ENCODE measurements around the gene CFAP46.

CFAP46 gene

DNA sequence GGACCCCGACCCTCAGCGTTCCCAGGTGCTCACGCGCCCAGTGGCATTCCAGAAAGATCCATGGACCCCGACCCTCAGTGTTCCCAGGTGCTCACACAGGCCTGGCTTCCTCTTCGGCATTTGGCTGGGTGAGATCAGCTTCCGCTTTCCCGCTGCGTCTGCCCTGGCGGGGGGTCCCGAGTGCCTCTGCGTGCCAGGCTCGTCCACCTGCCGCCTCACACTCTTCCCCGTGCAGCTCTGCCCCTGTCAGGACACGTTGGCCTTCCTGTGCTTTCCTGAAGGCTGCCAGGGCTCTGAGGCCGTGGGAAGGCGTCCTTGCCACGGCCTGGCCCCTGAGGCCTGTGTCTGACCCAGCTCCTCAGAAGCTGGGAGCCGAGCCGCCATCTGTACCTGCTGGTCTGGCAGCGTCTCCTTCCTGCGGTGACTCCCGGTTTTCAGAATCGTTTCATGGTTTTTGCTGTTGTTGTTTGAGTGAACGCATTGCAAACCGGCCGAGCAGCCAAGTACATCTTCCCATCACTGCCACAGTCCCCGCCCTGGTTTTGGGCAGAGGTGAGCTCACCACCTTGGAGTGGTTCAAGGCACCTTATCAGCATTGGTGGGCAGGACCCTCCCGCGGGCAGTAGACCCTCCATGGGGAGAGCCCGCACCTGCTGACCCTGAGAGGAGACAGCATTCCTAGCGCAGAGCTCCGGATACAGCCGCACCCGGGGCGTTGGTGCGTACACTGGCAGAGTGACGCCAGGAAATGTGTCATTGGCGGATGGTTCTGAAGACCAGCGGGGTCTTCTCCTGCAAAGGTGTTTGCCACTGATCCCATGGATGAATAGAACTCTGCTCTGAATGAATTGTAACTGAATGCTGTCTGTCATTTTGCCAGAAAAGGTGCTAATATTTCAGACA lies 173.8 kb downstream of the CFAP46 start:
- POLR2A ChIA-PET (ENCODE audit: low non-redundant PET) = no interaction called here
- TF ChIP-seq, protein P1, sequence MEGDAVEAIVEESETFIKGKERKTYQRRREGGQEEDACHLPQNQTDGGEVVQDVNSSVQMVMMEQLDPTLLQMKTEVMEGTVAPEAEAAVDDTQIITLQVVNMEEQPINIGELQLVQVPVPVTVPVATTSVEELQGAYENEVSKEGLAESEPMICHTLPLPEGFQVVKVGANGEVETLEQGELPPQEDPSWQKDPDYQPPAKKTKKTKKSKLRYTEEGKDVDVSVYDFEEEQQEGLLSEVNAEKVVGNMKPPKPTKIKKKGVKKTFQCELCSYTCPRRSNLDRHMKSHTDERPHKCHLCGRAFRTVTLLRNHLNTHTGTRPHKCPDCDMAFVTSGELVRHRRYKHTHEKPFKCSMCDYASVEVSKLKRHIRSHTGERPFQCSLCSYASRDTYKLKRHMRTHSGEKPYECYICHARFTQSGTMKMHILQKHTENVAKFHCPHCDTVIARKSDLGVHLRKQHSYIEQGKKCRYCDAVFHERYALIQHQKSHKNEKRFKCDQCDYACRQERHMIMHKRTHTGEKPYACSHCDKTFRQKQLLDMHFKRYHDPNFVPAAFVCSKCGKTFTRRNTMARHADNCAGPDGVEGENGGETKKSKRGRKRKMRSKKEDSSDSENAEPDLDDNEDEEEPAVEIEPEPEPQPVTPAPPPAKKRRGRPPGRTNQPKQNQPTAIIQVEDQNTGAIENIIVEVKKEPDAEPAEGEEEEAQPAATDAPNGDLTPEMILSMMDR (conservative IDR thresholded peaks at IDR 0.05; ENCODE audit: low read depth) = no peak

DNA sequence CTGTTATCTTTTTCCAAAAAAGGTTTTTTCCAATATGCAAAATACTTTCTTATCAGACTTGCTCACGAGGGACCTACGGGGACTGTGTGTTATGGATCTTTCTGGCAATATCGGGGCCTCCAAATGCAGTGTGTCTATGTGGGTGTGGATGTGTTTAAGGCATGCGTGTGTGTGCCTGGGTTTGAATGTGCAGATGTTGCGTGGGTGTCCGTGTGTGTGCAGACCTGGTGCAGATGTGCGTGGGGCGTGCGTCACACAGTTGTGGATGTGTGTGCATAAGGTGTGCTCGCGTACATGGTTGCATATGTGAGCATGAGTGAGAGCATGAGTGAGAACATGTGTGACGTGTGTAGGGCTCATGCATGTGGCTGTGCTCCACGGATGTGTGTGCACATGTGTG lies 176.1 kb downstream of the CFAP46 start:
- POLR2A ChIA-PET (ENCODE audit: low non-redundant PET) = no interaction called here
- no peak overlapping the region for H3K27ac ChIP-seq
- DNase-seq (ENCODE audit: low spot score) = no peak
- TF ChIP-seq, protein P1 (conservative IDR thresholded peaks at IDR 0.05; ENCODE audit: low read depth) = no peak
- CTCF ChIA-PET = no interaction called here

More for the DNA sequence above, 173.8 kb downstream of the CFAP46 start:
- CTCF ChIA-PET = interaction anchor here (1.0 kb wide), 1 partner anchor 15 kb away, joined by 3 read pairs; no protein-coding TSS in a partner anchor
- no peak for DNase-seq (ENCODE audit: low spot score)
- no peak overlapping the region for H3K27ac ChIP-seq

DNA sequence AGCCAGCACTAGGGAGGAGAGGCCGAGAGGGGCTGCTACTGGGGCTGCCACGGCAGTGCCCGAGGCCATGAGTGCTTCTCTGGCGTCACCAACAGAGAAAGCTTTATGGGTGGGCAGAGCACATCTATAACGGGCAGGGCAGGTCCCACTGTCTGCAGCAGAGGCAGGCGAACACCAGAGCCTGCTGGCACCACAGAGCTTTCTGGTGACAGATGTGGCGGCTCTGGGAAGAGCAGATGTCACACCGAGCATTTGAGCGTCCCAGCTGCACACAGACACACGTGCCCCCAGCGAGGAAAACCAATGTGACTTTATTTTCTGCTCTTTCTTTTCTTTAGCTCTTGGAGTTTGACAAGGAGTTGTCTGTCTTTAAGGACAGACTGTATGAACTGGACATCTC lies 176.9 kb downstream of the CFAP46 start:
- POLR2A ChIA-PET (ENCODE audit: low non-redundant PET) = no interaction called here
- H3K27ac ChIP-seq = no peak overlapping the region
- DNase-seq (ENCODE audit: low spot score) = no peak
- TF ChIP-seq, protein P1 (conservative IDR thresholded peaks at IDR 0.05; ENCODE audit: low read depth) = no peak
- CTCF ChIA-PET = interaction anchor here (0.6 to 1.0 kb wide), 2 partner anchors 81 to 111 kb away, joined by 3 to 4 read pairs; no protein-coding TSS in a partner anchor

DNA sequence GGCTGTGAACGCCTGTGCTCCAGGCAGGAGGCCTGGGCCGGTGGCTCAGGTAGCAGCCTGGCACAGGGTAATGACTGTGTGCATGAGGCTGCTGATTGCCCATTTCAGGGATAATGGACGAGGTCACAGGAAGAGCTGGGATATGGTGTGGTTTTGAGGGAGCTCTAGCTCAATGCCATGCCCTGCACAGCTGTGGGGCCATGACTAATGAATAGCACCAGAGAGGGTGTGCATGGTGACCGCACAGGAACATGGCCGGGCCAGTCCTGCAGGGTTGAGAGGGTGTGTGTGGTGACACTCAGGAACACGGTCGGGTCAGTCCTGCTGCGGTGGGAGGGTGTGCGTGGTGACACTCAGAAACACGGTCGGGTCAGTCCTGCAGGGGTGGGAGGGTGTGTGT lies 178.3 kb downstream of the CFAP46 start:
- CTCF ChIA-PET = interaction anchor here (0.6 kb wide), 1 partner anchor 176 kb away, joined by 3 read pairs; no protein-coding TSS in a partner anchor
- POLR2A ChIA-PET (ENCODE audit: low non-redundant PET) = no interaction called here
- H3K27ac ChIP-seq = no peak overlapping the region
- no peak for DNase-seq (ENCODE audit: low spot score)
- TF ChIP-seq, protein P1 (conservative IDR thresholded peaks at IDR 0.05; ENCODE audit: low read depth) = no peak

DNA sequence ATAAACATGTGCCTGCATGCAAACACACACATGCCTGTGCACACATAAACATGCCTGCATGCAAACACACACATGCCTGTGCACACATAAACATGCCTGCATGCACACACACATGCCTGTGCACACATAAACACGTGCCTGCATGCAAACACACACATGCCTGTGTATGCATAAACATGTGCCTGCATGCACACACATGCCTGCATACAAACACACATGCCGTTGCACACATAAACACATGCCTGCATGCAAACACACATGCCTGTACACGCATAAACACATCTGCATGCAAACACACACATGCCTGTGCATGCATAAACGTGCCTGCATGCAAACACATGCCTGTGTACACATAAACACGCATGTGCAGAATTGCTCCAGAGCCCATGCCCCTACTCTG lies 178.8 kb downstream of the CFAP46 start:
- TF ChIP-seq, protein P1 (conservative IDR thresholded peaks at IDR 0.05; ENCODE audit: low read depth) = no peak
- CTCF ChIA-PET = interaction anchor here (0.6 kb wide), 1 partner anchor 176 kb away, joined by 3 read pairs; no protein-coding TSS in a partner anchor
- POLR2A ChIA-PET (ENCODE audit: low non-redundant PET) = no interaction called here
- no peak for DNase-seq (ENCODE audit: low spot score)
- H3K27ac ChIP-seq = no peak overlapping the region

DNA sequence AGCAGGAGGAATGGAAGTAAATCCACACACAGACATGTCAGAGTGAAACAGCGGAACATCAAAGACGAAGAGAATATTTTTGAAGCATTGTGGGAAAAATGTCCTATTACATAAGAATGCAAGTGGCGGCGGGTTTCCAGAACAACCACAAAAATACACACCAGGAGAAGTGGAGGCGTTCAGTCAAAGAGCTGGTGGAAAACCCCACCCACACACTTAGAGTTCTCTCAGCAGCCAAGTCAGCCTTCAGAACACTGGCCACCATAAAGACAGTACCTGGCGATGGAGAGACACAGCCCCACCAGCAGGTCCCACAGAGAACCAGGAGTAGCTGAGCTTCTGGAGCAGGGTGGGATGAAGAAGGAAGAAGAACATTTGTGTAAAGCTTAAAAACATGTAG lies 180.1 kb downstream of the CFAP46 start:
- DNase-seq (ENCODE audit: low spot score) = no peak
- TF ChIP-seq, protein P1 (conservative IDR thresholded peaks at IDR 0.05; ENCODE audit: low read depth) = no peak
- ChIA-PET CTCF (no interaction called here), POLR2A (ENCODE audit: low non-redundant PET) (no interaction called here)
- no peak overlapping the region for H3K27ac ChIP-seq
